Suprapubic skin (tissue), 4 donors: ENCODE measurements around the gene CELA3A. TPM values are rescaled to one million over a fixed set of nuclear protein-coding genes. Genes with fewer than 3 reads are reported as not detected.
A peak's percentile ranks its signal among the peaks of the same experiment; 100 is the strongest.

ENCODE experiments used
- DNase-seq, 2 donors: peaks; one replicate each; pipeline ENCODE4 v3.0.0-alpha.2; 2019; ENCODE audit warnings: low spot score in 2 of 2
- H3K27ac ChIP-seq: fragments of 200-600 bp; sonication (generic); one replicate; pipeline ENCODE4 v1.5.1; 2019
- H3K27me3 ChIP-seq: fragments of 200-600 bp; sonication (generic); one replicate; pipeline ENCODE4 v1.5.1; 2019
- H3K36me3 ChIP-seq: fragments of 200-600 bp; sonication (generic); one replicate; pipeline ENCODE4 v1.5.1; 2019
- H3K4me1 ChIP-seq: fragments of 200-600 bp; sonication (generic); one replicate; pipeline ENCODE4 v1.5.1; 2019
- H3K4me3 ChIP-seq: fragments of 200-600 bp; sonication (generic); one replicate; pipeline ENCODE4 v1.5.1; 2019; ENCODE audit warnings: mild to moderate bottlenecking
- H3K9me3 ChIP-seq: fragments of 200-600 bp; sonication (generic); one replicate; pipeline ENCODE4 v1.5.1; 2019
- EP300 ChIP-seq: sonication (generic); formaldehyde crosslinking; IDR thresholded peaks from one replicate; pipeline ENCODE4 v1.6.1; 2017; ENCODE audit warnings: antibody characterized with exemption
- POLR2A ChIP-seq, 2 donors: fragments of 450-650 bp; IDR thresholded peaks; one replicate each; pipeline ENCODE4 v1.6.1; 2017; ENCODE audit warnings: antibody characterized with exemption in 2 of 2, mild to moderate bottlenecking in 2 of 2, moderate library complexity in 2 of 2
- POLR2AphosphoS5 ChIP-seq, 3 donors: sonication (generic); formaldehyde crosslinking; IDR thresholded peaks; one replicate each; pipeline ENCODE4 v1.6.1; 2017; ENCODE audit warnings: antibody characterized with exemption in 3 of 3
- WGBS: methylation state at CpG from one replicate; pipeline ENCODE4 v1.1.5; 2018; 5-methylcytosine and 5-hydroxymethylcytosine counted together
- total RNA-seq, 4 donors: library from RNA; depleted of rRNA; stranded (reverse); fragments of >200 nt; gene quantifications; one replicate each; pipeline ENCODE4 v1.1.0, GENCODE V29; 2016
- TF ChIP-seq, protein P1 (sequence below), 2 donors: fragments of 200-600 bp in 1 of 2; fragments of 450-650 bp in 1 of 2; sonication (generic) in 1 of 2; IDR thresholded peaks; one replicate each; pipeline ENCODE4 v1.5.1; 2016 to 2019; ENCODE audit warnings: antibody characterized with exemption in 2 of 2, mild to moderate bottlenecking in 1 of 2, moderate library complexity in 1 of 2

The CELA3A gene
- total RNA-seq, 4 donors from 2014 or later, result not detected

- peak overlapping the region; percentile 22 for H3K4me3 ChIP-seq
- H3K27me3 ChIP-seq, result no peaks in the 10 kb centered on the region
- H3K9me3 ChIP-seq, result no peaks in the 10 kb centered on the region
- no peak for TF ChIP-seq POLR2A (IDR thresholded peaks at IDR 0.05)
- no peak for TF ChIP-seq POLR2AphosphoS5 (IDR thresholded peaks at IDR 0.05)
- TF ChIP-seq EP300, result no peak
- TF ChIP-seq, protein P1, sequence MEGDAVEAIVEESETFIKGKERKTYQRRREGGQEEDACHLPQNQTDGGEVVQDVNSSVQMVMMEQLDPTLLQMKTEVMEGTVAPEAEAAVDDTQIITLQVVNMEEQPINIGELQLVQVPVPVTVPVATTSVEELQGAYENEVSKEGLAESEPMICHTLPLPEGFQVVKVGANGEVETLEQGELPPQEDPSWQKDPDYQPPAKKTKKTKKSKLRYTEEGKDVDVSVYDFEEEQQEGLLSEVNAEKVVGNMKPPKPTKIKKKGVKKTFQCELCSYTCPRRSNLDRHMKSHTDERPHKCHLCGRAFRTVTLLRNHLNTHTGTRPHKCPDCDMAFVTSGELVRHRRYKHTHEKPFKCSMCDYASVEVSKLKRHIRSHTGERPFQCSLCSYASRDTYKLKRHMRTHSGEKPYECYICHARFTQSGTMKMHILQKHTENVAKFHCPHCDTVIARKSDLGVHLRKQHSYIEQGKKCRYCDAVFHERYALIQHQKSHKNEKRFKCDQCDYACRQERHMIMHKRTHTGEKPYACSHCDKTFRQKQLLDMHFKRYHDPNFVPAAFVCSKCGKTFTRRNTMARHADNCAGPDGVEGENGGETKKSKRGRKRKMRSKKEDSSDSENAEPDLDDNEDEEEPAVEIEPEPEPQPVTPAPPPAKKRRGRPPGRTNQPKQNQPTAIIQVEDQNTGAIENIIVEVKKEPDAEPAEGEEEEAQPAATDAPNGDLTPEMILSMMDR (IDR thresholded peaks at IDR 0.05), result no peak
- DNase-seq, result peak; percentile 37 to 47
- H3K36me3 ChIP-seq, result peaks cover 13% of the 10 kb centered on the region
- no peak overlapping the region for H3K27ac ChIP-seq
- WGBS, result 35% methylated on average over 6 of the region's 6 CpGs
- peaks cover 64% of the 10 kb centered on the region for H3K4me1 ChIP-seq
These were observed 54.0 kb downstream of the CELA3A start for GRCh38 chr1:22055463-22055862.

DNA sequence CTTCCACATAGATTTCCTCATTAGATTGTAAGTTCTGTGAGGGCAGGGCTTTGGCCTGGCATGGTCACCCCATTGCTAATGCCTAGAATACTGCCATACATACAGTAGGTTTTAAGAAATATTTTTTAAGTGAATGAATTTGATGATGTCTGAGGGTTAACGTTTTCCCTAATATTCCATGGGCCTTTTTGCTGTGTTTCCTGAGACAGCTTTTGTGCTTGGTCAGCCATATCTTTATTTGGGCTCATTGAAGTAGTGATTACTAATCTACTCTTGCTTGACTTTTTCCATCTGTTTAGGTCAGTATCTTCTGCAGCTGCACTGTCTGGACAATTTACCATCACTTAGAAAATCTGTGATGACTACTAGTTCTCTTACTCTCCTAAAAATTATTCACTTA lies 54.6 kb downstream of the CELA3A start:
- DNase-seq, result peak; percentile 11 to 13
- TF ChIP-seq POLR2AphosphoS5 (IDR thresholded peaks at IDR 0.05) (no peak), EP300 (no peak), POLR2A (IDR thresholded peaks at IDR 0.05) (no peak)
- TF ChIP-seq, protein P1 (IDR thresholded peaks at IDR 0.05), result no peak
- Histone ChIP-seq H3K4me3 (peak overlapping the region; percentile 22), H3K9me3 (no peaks in the 10 kb centered on the region), H3K36me3 (peaks cover 13% of the 10 kb centered on the region), H3K27me3 (no peaks in the 10 kb centered on the region), H3K27ac (no peak overlapping the region), H3K4me1 (peaks cover 70% of the 10 kb centered on the region)
- WGBS, result 5% methylated on average over 1 of the region's 1 CpG

GRCh38 chr1:22056936-22057335 lies 55.5 kb downstream of the CELA3A start:
- TF ChIP-seq EP300 (no peak), POLR2AphosphoS5 (IDR thresholded peaks at IDR 0.05) (no peak), POLR2A (IDR thresholded peaks at IDR 0.05) (no peak)
- TF ChIP-seq, protein P1 (IDR thresholded peaks at IDR 0.05), result no peak
- H3K27ac ChIP-seq, result no peak overlapping the region
- H3K27me3 ChIP-seq, result no peaks in the 10 kb centered on the region
- peaks cover 77% of the 10 kb centered on the region for H3K4me1 ChIP-seq
- H3K4me3 ChIP-seq, result no peak overlapping the region
- peak in 1 of 2 donors; percentile 7 for DNase-seq
- WGBS, result 53% methylated on average over 2 of the region's 2 CpGs
- H3K36me3 ChIP-seq, result peaks cover 13% of the 10 kb centered on the region
- H3K9me3 ChIP-seq, result no peaks in the 10 kb centered on the region

DNA sequence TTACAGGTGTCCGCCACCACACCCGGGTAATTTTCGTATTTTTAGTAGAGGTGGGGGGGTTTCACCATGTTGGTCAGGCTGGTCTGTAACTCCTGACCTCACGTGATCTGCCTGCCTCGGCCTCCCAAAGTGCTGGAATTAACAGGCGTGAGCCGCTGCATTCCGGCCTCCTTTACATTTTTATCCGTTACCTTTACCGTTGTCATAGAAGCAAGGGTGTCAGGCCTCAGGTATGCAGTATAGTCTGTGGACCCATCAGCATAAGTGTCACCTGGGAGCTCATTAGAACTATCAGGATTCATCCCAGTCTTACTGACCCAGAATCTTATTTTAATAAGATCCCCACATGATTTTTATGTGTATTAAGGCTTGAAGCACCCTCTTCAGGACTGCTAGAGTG lies 56.4 kb downstream of the CELA3A start:
- no peak overlapping the region for H3K4me3 ChIP-seq
- no peak overlapping the region for H3K27ac ChIP-seq
- 91% methylated on average over 10 of the region's 10 CpGs for WGBS
- H3K27me3 ChIP-seq, result no peaks in the 10 kb centered on the region
- H3K4me1 ChIP-seq, result peaks cover 82% of the 10 kb centered on the region
- TF ChIP-seq POLR2A (IDR thresholded peaks at IDR 0.05) (no peak), POLR2AphosphoS5 (IDR thresholded peaks at IDR 0.05) (no peak), EP300 (no peak)
- TF ChIP-seq, protein P1 (IDR thresholded peaks at IDR 0.05), result no peak
- no peaks in the 10 kb centered on the region for H3K9me3 ChIP-seq
- DNase-seq, result no peak
- peaks cover 13% of the 10 kb centered on the region for H3K36me3 ChIP-seq

Other genes with a start within 250 kb of the CELA3A start
- 100 to 1,000 TPM in 1 of 4 donors, 10 to 100 TPM in 3; 27.7 to 151 (median 46.0) TPM for gene USP48, start 218.5 kb upstream of the CELA3A start, total RNA-seq
- under 1 TPM in 2 of 4 donors, not detected in 2; 0.13 to 0.29 TPM for gene LDLRAD2, start 189.4 kb upstream of the CELA3A start, total RNA-seq
- gene HSPG2, start 64.3 kb upstream of the CELA3A start, total RNA-seq, result 100 to 1,000 TPM in 3 of 4 donors, 10 to 100 TPM in 1; 97.5 to 164 (median 131) TPM
- gene CELA3B, start 24.6 kb upstream of the CELA3A start, total RNA-seq, result not detected
- 100 to 1,000 TPM; 108 to 223 (median 200) TPM for gene CDC42, start 51.1 kb downstream of the CELA3A start, total RNA-seq
- gene WNT4, start 141.4 kb downstream of the CELA3A start, total RNA-seq, result 10 to 100 TPM; 21.3 to 42.7 (median 24.5) TPM